HG03575 (cell line): Measurements from ENCODE around the gene AGBL4.

Experiments
- ATAC-seq: cut with Tn5 transposase; IDR thresholded peaks from one replicate; pipeline ENCODE4 v1.9.1; 2021; ENCODE audit not compliant: unreplicated experiment, insufficient number of reproducible peaks, low FRiP score; ENCODE audit errors: extremely low read depth

AGBL4 gene

GRCh38 chr1:48691429-48692001 lies 1332.2 kb downstream of the AGBL4 start:
- ATAC-seq, result no peak

GRCh38 chr1:48688102-48688760 lies 1335.5 kb downstream of the AGBL4 start:
- no peak for ATAC-seq

- no peak for ATAC-seq
These were observed 1336.3 kb downstream of the AGBL4 start for GRCh38 chr1:48687282-48688045.

- ATAC-seq, result no peak
These were observed 1337.6 kb downstream of the AGBL4 start for GRCh38 chr1:48686159-48686558.

- ATAC-seq, result no peak
These were observed 1339.4 kb downstream of the AGBL4 start for GRCh38 chr1:48684381-48684780.

- no peak for ATAC-seq
These were observed 1339.9 kb downstream of the AGBL4 start for GRCh38 chr1:48683839-48684238.

- ATAC-seq, result no peak
These were observed 1342.1 kb downstream of the AGBL4 start for GRCh38 chr1:48681476-48682305.

- ATAC-seq, result no peak
These were observed 1343.2 kb downstream of the AGBL4 start for GRCh38 chr1:48680411-48681035.

GRCh38 chr1:48679859-48680258 lies 1343.9 kb downstream of the AGBL4 start:
- no peak for ATAC-seq

GRCh38 chr1:48678710-48679505 lies 1344.8 kb downstream of the AGBL4 start:
- no peak for ATAC-seq

GRCh38 chr1:48677306-48678287 lies 1346.2 kb downstream of the AGBL4 start:
- ATAC-seq, result no peak

- ATAC-seq, result no peak
These were observed 1346.9 kb downstream of the AGBL4 start for GRCh38 chr1:48676822-48677221.

GRCh38 chr1:48676376-48676775 lies 1347.4 kb downstream of the AGBL4 start:
- no peak for ATAC-seq

- no peak for ATAC-seq
These were observed 1348.5 kb downstream of the AGBL4 start for GRCh38 chr1:48675251-48675650.

- ATAC-seq, result no peak
These were observed 1349.1 kb downstream of the AGBL4 start for GRCh38 chr1:48674641-48675040.

GRCh38 chr1:48673332-48674105 lies 1350.2 kb downstream of the AGBL4 start:
- ATAC-seq, result no peak
